OCI-LY7 (cell line): ENCODE results near the gene APBB2. TPM values are rescaled to one million over a fixed set of nuclear protein-coding genes. Genes with fewer than 3 reads are reported as not detected.

Experiments
- BruUV-seq: library from RNA; stranded (reverse); fragments of 400-500 nt; replicated peaks from 2 replicates; lab custom pipeline; 2021; lab: Mats Ljungman, UMichigan
- CTCF ChIA-PET: fragments of 300-600 bp; sonication (Branson Sonifier 250); formaldehyde crosslinking; loops from one replicate; lab custom pipeline; 2022; ENCODE audit warnings: antibody characterized with exemption; ENCODE audit not compliant: unreplicated experiment; lab: Charles Lee
- POLR2A ChIA-PET: fragments of 300-600 bp; sonication (Branson Sonifier 250); formaldehyde crosslinking; loops from one replicate; lab custom pipeline; 2022; ENCODE audit warnings: antibody characterized with exemption; lab: Charles Lee
- DNase-seq: peaks from one replicate; pipeline ENCODE4 v3.0.0-alpha.2; 2015; ENCODE audit warnings: low spot score
- H2AFZ ChIP-seq: fragments of 200-600 bp; sonication (generic), shearing (Covaris generic); 2 replicates; pipeline ENCODE4 v1.6.1; 2014; ENCODE audit warnings: mild to moderate bottlenecking, antibody characterized with exemption, low read length, moderate library complexity
- H3K27ac ChIP-seq: fragments of 200-600 bp; sonication (generic); 2 replicates; pipeline ENCODE4 v1.5.1; 2014; ENCODE audit warnings: mixed run types, low read depth, mild to moderate bottlenecking, moderate library complexity, low read length, inconsistent platforms; ENCODE audit not compliant: poor library complexity, severe bottlenecking
- H3K36me3 ChIP-seq: fragments of 200-600 bp; sonication (generic); 2 replicates; pipeline ENCODE4 v1.6.1; 2014; ENCODE audit warnings: mild to moderate bottlenecking, antibody characterized with exemption, low read length, moderate library complexity, mixed read lengths; ENCODE audit not compliant: insufficient read depth
- H3K4me1 ChIP-seq: fragments of 200-600 bp; sonication (generic); 2 replicates; pipeline ENCODE4 v1.5.1; 2014; ENCODE audit warnings: mild to moderate bottlenecking, low read length; ENCODE audit not compliant: insufficient read depth, poor library complexity, severe bottlenecking
- H3K4me2 ChIP-seq: fragments of 200-600 bp; sonication (generic); 2 replicates; pipeline ENCODE4 v1.6.1; 2014; ENCODE audit warnings: mild to moderate bottlenecking, low read length
- H3K4me3 ChIP-seq: fragments of 200-600 bp; sonication (generic); 2 replicates; pipeline ENCODE4 v1.5.1; 2014; ENCODE audit warnings: mild to moderate bottlenecking, low read depth, low read length; ENCODE audit not compliant: poor library complexity, severe bottlenecking
- H3K79me2 ChIP-seq: fragments of 200-600 bp; sonication (generic); 2 replicates; pipeline ENCODE4 v1.6.1; 2016; ENCODE audit warnings: low read depth, mild to moderate bottlenecking, low read length, moderate library complexity, mixed read lengths; ENCODE audit not compliant: insufficient read depth
- H3K9me2 ChIP-seq: fragments of 200-600 bp; sonication (generic); 2 replicates; pipeline ENCODE4 v1.6.1; 2016; ENCODE audit warnings: mild to moderate bottlenecking, low read length, mixed read lengths; ENCODE audit not compliant: insufficient read depth
- H3K9me3 ChIP-seq: fragments of 200-600 bp; sonication (generic); 2 replicates; pipeline ENCODE4 v1.6.1; 2014; ENCODE audit warnings: mild to moderate bottlenecking, mixed run types, low read length, mixed read lengths
- H4K20me1 ChIP-seq: fragments of 200-600 bp; sonication (generic); 2 replicates; pipeline ENCODE4 v1.6.1; 2014; ENCODE audit warnings: mild to moderate bottlenecking, antibody characterized with exemption, low read length, moderate library complexity, mixed read lengths; ENCODE audit not compliant: insufficient read depth
- EZH2phosphoT487 ChIP-seq: fragments of 200-600 bp; sonication (generic); IDR thresholded peaks from 2 replicates; pipeline ENCODE4 v1.6.1; 2018; ENCODE audit warnings: low read depth, borderline replicate concordance, mild to moderate bottlenecking, mixed run types, antibody characterized with exemption, low read length, moderate library complexity, mixed read lengths
- intact Hi-C: fragments of 100-400 bp; cut with micrococcal nuclease; formaldehyde crosslinking; loops from one replicate; pipeline ENCODE4 v1.10.0; 2022; ENCODE audit not compliant: unreplicated experiment
- total RNA-seq, 2 experiments: library from RNA; depleted of rRNA in 1 of 2; stranded (reverse); fragments of >200 nt in 1 of 2; shearing (Covaris generic) in 1 of 2; gene quantifications; 2 replicates each; pipeline ENCODE4 v1.2.3, GENCODE V29; 2014 to 2022
- TF ChIP-seq, protein P1 (sequence below): fragments of 200-600 bp; sonication (generic); conservative IDR thresholded peaks from 2 replicates; pipeline ENCODE4 v1.5.1; 2014; ENCODE audit warnings: mild to moderate bottlenecking, antibody characterized with exemption, low read length, moderate library complexity, mixed read lengths

APBB2 gene
- total RNA-seq, 2 experiments from 2014 or later, result 66.4 to 88.5 TPM

DNA sequence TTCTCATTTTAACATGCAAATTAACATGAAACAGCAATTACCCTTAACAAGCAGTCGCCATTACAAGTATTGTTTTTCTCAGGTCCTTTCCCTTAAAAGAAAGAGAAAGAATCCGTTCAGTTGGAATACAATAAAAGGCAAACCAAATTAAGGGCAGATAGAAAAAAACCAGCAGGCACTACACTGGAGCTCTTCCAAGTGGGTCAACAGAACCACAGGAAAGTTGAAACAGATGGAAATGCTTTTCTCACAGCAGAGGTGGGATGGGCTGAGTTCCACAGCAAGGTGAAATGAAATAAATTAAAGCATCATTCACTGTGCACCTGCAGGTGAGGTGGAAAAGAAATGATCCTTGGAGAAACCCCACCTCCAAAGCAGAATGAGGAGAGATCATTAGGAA lies 102.6 kb downstream of the APBB2 start:
- ChIA-PET POLR2A (interaction anchor here (0.9 kb wide), 1 partner anchor 12 kb away, joined by 4 read pairs; no protein-coding TSS in a partner anchor), CTCF (no interaction called here)
- Histone ChIP-seq H4K20me1 (no peaks in the 10 kb centered on the region), H3K4me3 (no peak overlapping the region), H3K27ac (no peak overlapping the region), H3K9me3 (no peaks in the 10 kb centered on the region), H3K79me2 (peaks cover 3% of the 10 kb centered on the region; the same call in 1 of the 2 replicates), H2AFZ (no peak overlapping the region), H3K4me2 (no peak overlapping the region), H3K36me3 (peaks cover 9% of the 10 kb centered on the region; the same call in 1 of the 2 replicates), H3K4me1 (no peaks in the 10 kb centered on the region), H3K9me2 (no peaks in the 10 kb centered on the region)
- DNase-seq, result no peak
- intact Hi-C loops, result no loop called here
- no peak for TF ChIP-seq EZH2phosphoT487
- TF ChIP-seq, protein P1, sequence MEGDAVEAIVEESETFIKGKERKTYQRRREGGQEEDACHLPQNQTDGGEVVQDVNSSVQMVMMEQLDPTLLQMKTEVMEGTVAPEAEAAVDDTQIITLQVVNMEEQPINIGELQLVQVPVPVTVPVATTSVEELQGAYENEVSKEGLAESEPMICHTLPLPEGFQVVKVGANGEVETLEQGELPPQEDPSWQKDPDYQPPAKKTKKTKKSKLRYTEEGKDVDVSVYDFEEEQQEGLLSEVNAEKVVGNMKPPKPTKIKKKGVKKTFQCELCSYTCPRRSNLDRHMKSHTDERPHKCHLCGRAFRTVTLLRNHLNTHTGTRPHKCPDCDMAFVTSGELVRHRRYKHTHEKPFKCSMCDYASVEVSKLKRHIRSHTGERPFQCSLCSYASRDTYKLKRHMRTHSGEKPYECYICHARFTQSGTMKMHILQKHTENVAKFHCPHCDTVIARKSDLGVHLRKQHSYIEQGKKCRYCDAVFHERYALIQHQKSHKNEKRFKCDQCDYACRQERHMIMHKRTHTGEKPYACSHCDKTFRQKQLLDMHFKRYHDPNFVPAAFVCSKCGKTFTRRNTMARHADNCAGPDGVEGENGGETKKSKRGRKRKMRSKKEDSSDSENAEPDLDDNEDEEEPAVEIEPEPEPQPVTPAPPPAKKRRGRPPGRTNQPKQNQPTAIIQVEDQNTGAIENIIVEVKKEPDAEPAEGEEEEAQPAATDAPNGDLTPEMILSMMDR, result no peak
- no TSS peak for BruUV-seq

DNA sequence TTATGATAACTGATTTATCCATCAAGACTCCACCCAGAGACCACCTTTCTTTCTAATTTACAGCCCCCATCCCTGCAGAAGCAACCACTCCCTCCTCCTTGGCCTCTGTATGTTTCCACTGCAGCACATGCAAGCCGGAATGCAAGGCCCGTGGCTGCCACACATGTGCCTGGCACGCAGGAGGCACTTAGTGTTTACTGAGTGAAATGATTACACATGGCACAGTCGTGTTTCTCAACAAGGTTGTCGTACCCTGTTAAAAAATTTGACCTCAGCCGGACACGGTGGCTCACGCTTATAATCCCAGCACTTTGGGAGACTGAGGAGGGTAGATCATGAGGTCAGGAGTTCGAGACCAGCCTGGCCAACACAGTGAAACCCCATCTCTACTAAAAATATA lies 104.3 kb downstream of the APBB2 start:
- H3K79me2 ChIP-seq, result peaks cover 3% of the 10 kb centered on the region; the same call in 1 of the 2 replicates
- no peaks in the 10 kb centered on the region for H4K20me1 ChIP-seq
- H3K27ac ChIP-seq, result no peak overlapping the region
- no peak for DNase-seq
- ChIA-PET POLR2A (no interaction called here), CTCF (no interaction called here)
- no peak overlapping the region for H3K4me2 ChIP-seq
- H3K9me2 ChIP-seq, result no peaks in the 10 kb centered on the region
- no peaks in the 10 kb centered on the region for H3K9me3 ChIP-seq
- no peaks in the 10 kb centered on the region; the same call in 1 of the 2 replicates for H3K36me3 ChIP-seq
- no peaks in the 10 kb centered on the region for H3K4me1 ChIP-seq
- TF ChIP-seq, protein P1, result no peak
- no peak for TF ChIP-seq EZH2phosphoT487
- no peak overlapping the region for H2AFZ ChIP-seq
- BruUV-seq, result no TSS peak
- H3K4me3 ChIP-seq, result no peak overlapping the region
- intact Hi-C loops, result no loop called here

DNA sequence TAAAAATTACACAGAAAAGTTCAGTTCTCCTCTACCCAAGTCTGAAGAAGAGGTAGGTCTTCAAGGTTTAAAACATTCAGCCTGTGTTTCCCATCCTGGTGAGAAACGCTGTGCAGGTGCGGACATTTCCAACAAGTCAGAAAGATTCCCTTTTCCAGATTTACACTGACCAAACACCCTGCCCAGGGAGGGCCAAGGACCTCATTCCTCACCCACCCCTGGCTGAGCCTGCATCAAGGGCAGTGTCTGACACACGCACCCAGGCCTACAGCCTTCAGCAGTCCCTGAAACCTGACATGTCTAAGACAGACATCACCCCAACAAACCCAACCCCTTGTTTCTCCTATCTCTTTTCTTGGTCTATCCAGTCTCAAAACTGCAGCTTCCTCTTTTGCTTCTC lies 105.9 kb downstream of the APBB2 start:
- TF ChIP-seq, protein P1, result no peak
- TF ChIP-seq EZH2phosphoT487, result no peak
- Histone ChIP-seq H3K9me3 (no peaks in the 10 kb centered on the region), H3K4me2 (no peak overlapping the region), H3K79me2 (no peaks in the 10 kb centered on the region), H2AFZ (no peak overlapping the region), H4K20me1 (no peaks in the 10 kb centered on the region), H3K4me3 (no peak overlapping the region), H3K4me1 (peaks cover 5% of the 10 kb centered on the region), H3K27ac (no peak overlapping the region), H3K36me3 (no peaks in the 10 kb centered on the region; the same call in 1 of the 2 replicates), H3K9me2 (no peaks in the 10 kb centered on the region)
- intact Hi-C loops, result loop anchor here (10.0 kb wide), 1 partner anchor 106 kb away; the partner anchor contains the start of gene APBB2
- BruUV-seq, result no TSS peak
- ChIA-PET CTCF (no interaction called here), POLR2A (no interaction called here)
- DNase-seq, result no peak
